OCI-LY3 (cell line): ENCODE data around the gene BEND7.

Experiments used
- H2AFZ ChIP-seq: fragments of 200-600, 300-600 bp; shearing (Covaris generic); 2 replicates; pipeline ENCODE4 v1.6.0; 2014; ENCODE audit warnings: antibody characterized with exemption, low read depth, low read length
- H3K27ac ChIP-seq: fragments of 200-600, 300-600 bp; sonication (generic); 2 replicates; pipeline ENCODE4 v1.5.1; 2014; ENCODE audit warnings: mild to moderate bottlenecking, low read length, moderate library complexity, mixed read lengths
- H3K27me3 ChIP-seq: fragments of 200-600, 300-600 bp; sonication (generic); 2 replicates; pipeline ENCODE4 v1.6.1; 2014; ENCODE audit warnings: low read depth, low read length, mixed read lengths
- H3K36me3 ChIP-seq: fragments of 200-600, 300-600 bp; sonication (generic); replicated peaks from 2 replicates; pipeline ENCODE3; 2014; ENCODE audit warnings: low read depth, low read length, mixed read lengths
- H3K4me1 ChIP-seq: fragments of 300-600, 200-600 bp; sonication (generic); 2 replicates; pipeline ENCODE4 v1.6.1; 2014; ENCODE audit warnings: low read length, mixed read lengths
- H3K4me2 ChIP-seq: fragments of 200-600, 300-600 bp; sonication (generic); 2 replicates; pipeline ENCODE4 v1.6.1; 2014; ENCODE audit warnings: low read length, mixed read lengths
- H3K4me3 ChIP-seq: fragments of 300-600, 200-600 bp; sonication (generic); 2 replicates; pipeline ENCODE4 v1.5.1; 2014; ENCODE audit warnings: antibody characterized with exemption, mild to moderate bottlenecking, low read length, moderate library complexity
- H3K79me2 ChIP-seq: fragments of 300-600, 200-600 bp; shearing (Covaris generic); 2 replicates; pipeline ENCODE4 v1.6.1; 2014; ENCODE audit warnings: mild to moderate bottlenecking, low read length, mixed read lengths
- H3K9ac ChIP-seq: fragments of 300-600, 200-600 bp; shearing (Covaris generic); 2 replicates; pipeline ENCODE4 v1.6.0; 2014; ENCODE audit warnings: mild to moderate bottlenecking, low read length, moderate library complexity
- H3K9me3 ChIP-seq: fragments of 200-600, 300-600 bp; shearing (Covaris generic); 2 replicates; pipeline ENCODE4 v1.6.1; 2014; ENCODE audit warnings: low read length, mixed read lengths; ENCODE audit not compliant: insufficient read depth
- H4K20me1 ChIP-seq: fragments of 200-600, 300-600 bp; sonication (generic); 2 replicates; pipeline ENCODE4 v1.6.1; 2016; ENCODE audit warnings: low read length, mixed read lengths; ENCODE audit not compliant: insufficient read depth
- EZH2phosphoT487 ChIP-seq: fragments of 200-600 bp; shearing (Covaris generic); IDR thresholded peaks from 2 replicates; pipeline ENCODE4 v1.6.1; 2018; ENCODE audit warnings: antibody characterized with exemption, mixed run types, low read depth
- TF ChIP-seq, protein P1 (sequence below): fragments of 200-600, 300-600 bp; sonication (generic); IDR thresholded peaks from 2 replicates; pipeline ENCODE4 v1.5.1; 2014; ENCODE audit warnings: antibody characterized with exemption, low read length, low read depth

The BEND7 gene

GRCh38 chr10:13536674-13537366, 8.0 kb upstream of the BEND7 start:
- Histone ChIP-seq H4K20me1 (no peaks in the 10 kb centered on the region), H3K27me3 (no peaks in the 10 kb centered on the region), H3K36me3 (no peaks in the 10 kb centered on the region), H3K9ac (no peak overlapping the region), H3K4me2 (peak overlapping the region; percentile 73), H3K4me1 (peaks cover 5% of the 10 kb centered on the region; the same call in 1 of the 2 replicates), H3K4me3 (peak overlapping the region; percentile 63), H3K27ac (no peak overlapping the region), H2AFZ (peak overlapping the region; percentile 94), H3K79me2 (no peaks in the 10 kb centered on the region), H3K9me3 (no peaks in the 10 kb centered on the region)
- TF ChIP-seq EZH2phosphoT487 = no peak
- TF ChIP-seq, protein P1, sequence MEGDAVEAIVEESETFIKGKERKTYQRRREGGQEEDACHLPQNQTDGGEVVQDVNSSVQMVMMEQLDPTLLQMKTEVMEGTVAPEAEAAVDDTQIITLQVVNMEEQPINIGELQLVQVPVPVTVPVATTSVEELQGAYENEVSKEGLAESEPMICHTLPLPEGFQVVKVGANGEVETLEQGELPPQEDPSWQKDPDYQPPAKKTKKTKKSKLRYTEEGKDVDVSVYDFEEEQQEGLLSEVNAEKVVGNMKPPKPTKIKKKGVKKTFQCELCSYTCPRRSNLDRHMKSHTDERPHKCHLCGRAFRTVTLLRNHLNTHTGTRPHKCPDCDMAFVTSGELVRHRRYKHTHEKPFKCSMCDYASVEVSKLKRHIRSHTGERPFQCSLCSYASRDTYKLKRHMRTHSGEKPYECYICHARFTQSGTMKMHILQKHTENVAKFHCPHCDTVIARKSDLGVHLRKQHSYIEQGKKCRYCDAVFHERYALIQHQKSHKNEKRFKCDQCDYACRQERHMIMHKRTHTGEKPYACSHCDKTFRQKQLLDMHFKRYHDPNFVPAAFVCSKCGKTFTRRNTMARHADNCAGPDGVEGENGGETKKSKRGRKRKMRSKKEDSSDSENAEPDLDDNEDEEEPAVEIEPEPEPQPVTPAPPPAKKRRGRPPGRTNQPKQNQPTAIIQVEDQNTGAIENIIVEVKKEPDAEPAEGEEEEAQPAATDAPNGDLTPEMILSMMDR = peak; percentile 74

DNA sequence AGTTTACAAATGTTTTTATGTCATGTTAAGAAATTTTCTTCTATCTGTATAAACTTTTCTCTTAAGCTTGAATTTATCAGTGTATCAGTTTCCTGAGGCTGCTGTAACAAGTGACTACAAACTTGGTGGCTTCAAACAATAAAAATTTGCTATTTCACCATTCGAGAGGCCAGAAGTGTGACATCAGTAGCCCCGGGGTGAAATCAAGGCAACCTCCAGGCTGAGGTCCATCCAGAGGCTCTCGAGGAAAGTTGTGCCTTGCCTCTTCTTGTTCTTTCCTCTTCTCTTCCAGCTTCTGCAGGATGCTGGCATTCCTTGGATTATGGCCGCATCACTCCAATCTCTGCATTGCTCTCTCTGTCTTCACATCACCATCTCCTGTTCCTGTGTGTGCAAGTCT, 6.5 kb upstream of the BEND7 start:
- Histone ChIP-seq H3K27ac (no peak overlapping the region), H3K27me3 (no peaks in the 10 kb centered on the region), H3K9ac (no peak overlapping the region), H4K20me1 (no peaks in the 10 kb centered on the region), H3K4me2 (no peak overlapping the region), H3K4me1 (peaks cover 5% of the 10 kb centered on the region; the same call in 1 of the 2 replicates), H2AFZ (no peak overlapping the region), H3K79me2 (no peaks in the 10 kb centered on the region), H3K9me3 (no peaks in the 10 kb centered on the region), H3K36me3 (no peaks in the 10 kb centered on the region), H3K4me3 (no peak overlapping the region)
- no peak for TF ChIP-seq EZH2phosphoT487
- TF ChIP-seq, protein P1 = no peak

DNA sequence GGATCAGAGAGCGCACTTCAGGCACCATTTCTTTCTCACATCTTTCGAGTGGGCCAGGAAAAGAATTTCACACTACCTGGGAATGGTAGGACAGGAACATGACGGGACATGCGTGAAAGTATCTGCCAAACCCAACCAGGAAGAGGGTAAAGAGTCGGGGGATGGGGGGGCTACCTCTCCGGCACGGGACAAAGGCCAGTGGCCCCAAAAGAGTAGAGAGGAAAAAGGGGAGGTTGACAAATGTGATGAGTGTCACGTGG, 830 bp upstream of the BEND7 start:
- Histone ChIP-seq H3K27ac (no peak overlapping the region), H3K27me3 (peaks cover 16% of the 10 kb centered on the region; the same call in 1 of the 2 replicates), H3K9me3 (no peaks in the 10 kb centered on the region), H3K4me2 (no peak overlapping the region), H4K20me1 (no peaks in the 10 kb centered on the region), H2AFZ (no peak overlapping the region), H3K36me3 (no peaks in the 10 kb centered on the region), H3K4me1 (no peaks in the 10 kb centered on the region), H3K4me3 (no peak overlapping the region), H3K9ac (no peak overlapping the region), H3K79me2 (no peaks in the 10 kb centered on the region)
- TF ChIP-seq, protein P1 = no peak
- TF ChIP-seq EZH2phosphoT487 = no peak

DNA sequence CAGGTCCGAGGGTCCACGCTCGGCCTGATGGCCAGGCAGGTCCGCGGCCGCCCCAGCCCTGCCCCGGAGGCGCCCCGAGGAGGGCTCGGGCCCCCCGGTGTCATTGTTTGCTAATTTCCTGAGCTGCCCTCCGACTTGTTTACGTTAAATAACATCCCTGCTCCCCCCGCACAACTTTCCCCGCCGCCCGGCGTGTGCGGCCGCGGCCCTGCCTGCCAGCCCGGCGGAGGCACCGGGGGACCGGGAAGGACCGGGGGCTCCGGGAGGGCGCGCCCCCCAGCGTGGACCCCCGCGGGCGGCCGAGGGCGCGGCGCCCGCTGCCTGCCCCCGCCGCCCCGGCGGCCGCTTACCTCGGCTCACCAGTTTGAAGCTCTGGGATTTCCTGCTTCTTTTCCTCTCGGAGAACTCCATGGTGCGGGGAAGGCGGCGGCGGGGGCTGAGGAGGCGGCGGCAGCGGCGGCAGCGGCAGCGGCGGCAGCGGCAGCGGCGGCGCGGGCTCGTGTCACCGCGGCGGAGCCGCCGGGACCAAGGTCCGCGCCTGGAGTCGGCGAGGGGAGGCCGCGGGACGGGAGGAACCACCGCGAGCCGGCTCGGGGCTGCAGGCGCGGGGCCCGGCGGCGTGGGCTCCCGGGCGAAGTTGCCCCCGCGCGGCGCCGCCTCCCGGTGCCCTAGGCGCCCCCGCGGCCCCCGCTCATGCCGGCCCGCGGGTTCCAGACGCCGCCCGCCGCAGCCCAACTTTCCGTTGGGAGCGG, 515 bp downstream of the BEND7 start:
- no peaks in the 10 kb centered on the region for H3K4me1 ChIP-seq
- no peaks in the 10 kb centered on the region for H4K20me1 ChIP-seq
- no peaks in the 10 kb centered on the region for H3K79me2 ChIP-seq
- H3K9me3 ChIP-seq = no peaks in the 10 kb centered on the region
- TF ChIP-seq EZH2phosphoT487 = no peak
- TF ChIP-seq, protein P1 = no peak
- no peaks in the 10 kb centered on the region for H3K36me3 ChIP-seq
- H3K9ac ChIP-seq = no peak overlapping the region
- H3K27me3 ChIP-seq = peaks cover 16% of the 10 kb centered on the region; the same call in 1 of the 2 replicates
- H3K4me3 ChIP-seq = no peak overlapping the region
- H3K4me2 ChIP-seq = no peak overlapping the region
- no peak overlapping the region for H2AFZ ChIP-seq
- no peak overlapping the region for H3K27ac ChIP-seq
